Type B pancreatic cell (in vitro differentiated cells): ENCODE results near the gene MYL4. TPM values are rescaled to one million over a fixed set of nuclear protein-coding genes. Genes with fewer than 3 reads are reported as not detected.

Experiments
- DNase-seq: peaks from one replicate; pipeline ENCODE4 v3.0.0; 2021; ENCODE audit warnings: mixed read lengths; ENCODE audit not compliant: unreplicated experiment; ENCODE audit errors: extremely low spot score
- H3K27ac Mint-ChIP-seq: 2 replicates; pipeline ENCODE4 v1.8.0; 2021; ENCODE audit warnings: mild to moderate bottlenecking, mixed read lengths
- H3K27me3 Mint-ChIP-seq: 2 replicates; pipeline ENCODE4 v1.8.0; 2021; ENCODE audit warnings: mixed read lengths
- H3K36me3 Mint-ChIP-seq: 2 replicates; pipeline ENCODE4 v1.8.0; 2021; ENCODE audit warnings: mixed read lengths
- H3K4me1 Mint-ChIP-seq: one replicate; pipeline ENCODE4 v1.8.0; 2021; ENCODE audit warnings: mixed read lengths; ENCODE audit not compliant: unreplicated experiment
- H3K4me3 Mint-ChIP-seq: 2 replicates; pipeline ENCODE4 v1.8.0; 2021; ENCODE audit warnings: mild to moderate bottlenecking, mixed read lengths
- H3K9me3 Mint-ChIP-seq: 2 replicates; pipeline ENCODE4 v1.8.0; 2021; ENCODE audit warnings: mixed read lengths
- CTCF ChIP-seq: fragments of 200-600 bp; sonication (generic); conservative IDR thresholded peaks from 2 replicates; pipeline ENCODE4 v1.5.0; 2021; ENCODE audit warnings: antibody characterized with exemption, mild to moderate bottlenecking
- total RNA-seq: library from RNA; stranded (reverse); gene quantifications from 2 replicates; pipeline ENCODE4 v1.2.1, GENCODE V29; 2021; ENCODE audit warnings: low replicate concordance

The MYL4 gene
- total RNA-seq, 1 donor from 2014 or later: 5.1 TPM

GRCh38 chr17:47205419-47205963, 3.7 kb upstream of the MYL4 start:
- no peaks in the 10 kb centered on the region for H3K27me3 Mint-ChIP-seq
- H3K9me3 Mint-ChIP-seq: no peaks in the 10 kb centered on the region
- no peak for TF ChIP-seq CTCF
- no peaks in the 10 kb centered on the region for H3K36me3 Mint-ChIP-seq
- H3K4me3 Mint-ChIP-seq: peak overlapping the region; percentile 19
- no peak for DNase-seq
- H3K4me1 Mint-ChIP-seq: peaks cover 25% of the 10 kb centered on the region
- H3K27ac Mint-ChIP-seq: peak overlapping the region; percentile 90

DNA sequence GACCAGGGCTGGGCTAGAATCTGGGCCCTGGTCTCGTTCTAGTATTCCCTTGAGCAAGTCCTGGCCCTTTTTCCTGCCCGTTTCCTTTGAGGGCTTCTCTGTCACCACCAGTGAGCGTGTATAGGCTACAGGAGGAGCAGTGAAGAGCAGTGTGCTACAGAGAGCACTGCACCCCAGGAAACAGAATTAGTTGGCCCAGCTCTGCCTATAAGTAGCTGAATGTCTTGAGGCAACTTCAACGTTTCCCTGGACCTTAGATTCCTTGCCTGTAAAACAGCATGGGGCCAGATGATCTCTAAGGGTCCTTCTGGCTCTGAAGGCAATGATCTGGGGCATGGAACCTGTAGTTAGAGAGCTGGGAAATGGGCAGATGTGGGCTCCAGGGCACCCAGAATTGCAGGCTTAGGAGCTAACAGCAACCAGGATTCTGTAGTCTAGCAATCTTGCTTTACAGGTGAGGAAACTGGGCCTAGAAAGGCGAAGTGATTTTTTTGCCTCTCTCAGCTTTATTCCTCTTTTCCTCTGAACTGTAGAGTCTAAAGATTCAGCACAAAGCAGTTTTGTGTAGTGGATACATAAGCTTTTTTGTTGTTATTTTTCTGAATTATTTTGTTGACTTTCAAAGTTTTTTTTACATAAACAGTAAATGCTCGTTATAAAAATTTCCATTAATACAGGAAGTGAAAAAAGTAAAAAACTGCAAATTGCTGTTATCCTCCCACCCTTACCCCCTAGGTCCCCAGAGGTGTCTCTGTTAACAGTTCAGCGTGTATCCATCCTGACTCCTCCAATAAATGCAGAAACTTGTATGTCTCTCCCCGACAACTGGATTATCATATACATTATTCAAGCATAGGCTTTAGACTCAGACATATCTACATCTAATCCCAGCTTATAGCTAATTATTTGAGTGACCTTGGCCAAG, 1.7 kb upstream of the MYL4 start:
- no peak for TF ChIP-seq CTCF
- peaks cover 31% of the 10 kb centered on the region for H3K4me1 Mint-ChIP-seq

DNA sequence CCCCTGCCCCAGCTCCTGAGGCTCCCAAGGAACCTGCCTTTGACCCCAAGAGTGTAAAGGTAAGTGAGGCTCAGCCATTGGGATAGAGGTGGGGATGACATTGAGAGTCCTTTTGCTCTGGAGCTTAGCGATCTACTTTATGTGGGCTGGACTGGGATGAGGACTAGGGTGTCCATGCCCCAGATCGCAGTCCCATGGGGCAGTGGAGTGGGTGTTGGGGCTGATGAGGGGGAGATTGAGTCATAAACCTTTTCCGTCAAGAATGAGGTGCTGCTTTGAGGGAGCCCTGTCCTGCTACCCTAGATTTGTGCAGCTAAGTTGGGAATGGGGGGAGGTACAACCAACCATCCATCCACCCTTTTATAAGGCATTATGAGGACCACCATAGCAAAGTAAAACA, 351 bp downstream of the MYL4 start:
- H3K9me3 Mint-ChIP-seq: no peaks in the 10 kb centered on the region
- DNase-seq: no peak
- no peak overlapping the region for H3K4me3 Mint-ChIP-seq
- no peaks in the 10 kb centered on the region for H3K36me3 Mint-ChIP-seq
- H3K4me1 Mint-ChIP-seq: peaks cover 31% of the 10 kb centered on the region
- no peak for TF ChIP-seq CTCF
- H3K27ac Mint-ChIP-seq: no peak overlapping the region
- H3K27me3 Mint-ChIP-seq: no peaks in the 10 kb centered on the region

More for the DNA sequence above, 1.7 kb upstream of the MYL4 start:
- Mint-ChIP-seq H3K36me3 (no peaks in the 10 kb centered on the region), H3K27me3 (no peaks in the 10 kb centered on the region), H3K9me3 (no peaks in the 10 kb centered on the region), H3K27ac (peak overlapping the region; percentile 36), H3K4me3 (no peak overlapping the region)
- DNase-seq: no peak

- no peaks in the 10 kb centered on the region for H3K36me3 Mint-ChIP-seq
- H3K4me1 Mint-ChIP-seq: peaks cover 25% of the 10 kb centered on the region
- no peak overlapping the region for H3K27ac Mint-ChIP-seq
Observed at GRCh38 chr17:47210105-47210504, 957 bp downstream of the MYL4 start.

DNA sequence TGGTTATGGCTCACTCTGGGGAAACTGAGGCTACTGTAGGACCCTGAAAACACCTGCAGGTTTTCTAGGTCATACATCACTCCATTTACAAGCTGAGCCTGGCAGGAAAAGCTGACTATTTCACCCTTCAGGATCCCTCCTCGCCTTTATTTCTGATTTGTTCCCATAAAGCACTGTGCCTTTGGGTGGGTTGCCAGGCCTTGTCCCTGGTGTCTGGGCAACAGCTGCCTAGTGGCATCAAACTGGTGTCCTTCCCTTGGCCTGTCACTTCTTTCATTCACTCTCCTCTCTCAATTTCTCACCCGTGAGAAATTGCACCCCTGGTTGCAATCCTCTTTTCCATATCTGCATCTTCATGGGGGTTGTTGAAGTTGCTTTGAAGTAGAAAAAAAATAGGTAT, 1.6 kb downstream of the MYL4 start:
- Mint-ChIP-seq H3K27ac (no peak overlapping the region), H3K9me3 (no peaks in the 10 kb centered on the region), H3K36me3 (no peaks in the 10 kb centered on the region), H3K4me1 (peaks cover 18% of the 10 kb centered on the region), H3K4me3 (no peak overlapping the region), H3K27me3 (no peaks in the 10 kb centered on the region)
- no peak for DNase-seq
- no peak for TF ChIP-seq CTCF

More at GRCh38 chr17:47210105-47210504, 957 bp downstream of the MYL4 start:
- no peak for DNase-seq
- no peaks in the 10 kb centered on the region for H3K27me3 Mint-ChIP-seq
- H3K4me3 Mint-ChIP-seq: no peak overlapping the region
- H3K9me3 Mint-ChIP-seq: no peaks in the 10 kb centered on the region
- TF ChIP-seq CTCF: no peak
